Prostate gland (tissue), 2 donors: ENCODE measurements around the gene ATP2A1.

Experiments
- CTCF ChIP-seq, 4 experiments: fragments of 200-600 bp in 2 of 4; fragments of 450-650 bp in 2 of 4; sonication (generic) in 2 of 4; IDR thresholded peaks; 1 replicate in 3 of 4; 2 replicates in 1 of 4; pipeline ENCODE4 v1.5.1; 2016 to 2019; ENCODE audit warnings: antibody characterized with exemption in 4 of 4, mild to moderate bottlenecking in 2 of 4, moderate library complexity in 2 of 4
- POLR2AphosphoS5 ChIP-seq: sonication (generic); formaldehyde crosslinking; IDR thresholded peaks from one replicate; pipeline ENCODE4 v1.6.1; 2017; ENCODE audit warnings: antibody characterized with exemption

DNA sequence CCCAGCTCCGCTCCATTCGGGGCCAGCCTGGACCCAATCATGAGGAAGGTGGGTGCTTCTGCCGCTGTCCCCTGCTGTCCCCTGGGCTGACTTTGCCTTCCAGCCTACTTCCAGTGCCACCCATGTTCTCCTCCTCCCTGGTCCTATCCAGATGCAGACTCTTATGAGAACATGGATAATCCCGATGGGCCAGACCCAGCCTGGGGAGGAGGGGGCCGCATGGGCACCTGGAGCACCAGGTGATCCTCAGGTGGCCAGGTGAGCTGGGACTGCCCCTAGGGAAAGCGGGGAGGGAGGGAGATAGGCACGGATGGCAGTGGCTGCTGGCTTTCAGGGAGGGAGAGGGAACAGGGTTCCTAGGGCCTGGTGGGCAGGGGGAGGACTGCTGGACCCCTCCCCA lies 60.4 kb downstream of the ATP2A1 start:
- TF ChIP-seq CTCF (IDR thresholded peaks at IDR 0.05) (no peak), POLR2AphosphoS5 (no peak)
